Measurements from ENCODE around the gene HCN3. TPM values are rescaled to one million over a fixed set of nuclear protein-coding genes. Genes with fewer than 3 reads are reported as not detected.
A peak's percentile ranks its signal among the peaks of the same experiment; 100 is the strongest.
"Not testable (repeated sequence)": the region's sequence is repeated elsewhere in the genome, so short reads cannot be mapped to it uniquely, and the experiment has no call there.

HCN3 gene
- total RNA-seq (2012; rRNA removed), result 0.25 and 0.44 TPM in 2 replicates

DNA sequence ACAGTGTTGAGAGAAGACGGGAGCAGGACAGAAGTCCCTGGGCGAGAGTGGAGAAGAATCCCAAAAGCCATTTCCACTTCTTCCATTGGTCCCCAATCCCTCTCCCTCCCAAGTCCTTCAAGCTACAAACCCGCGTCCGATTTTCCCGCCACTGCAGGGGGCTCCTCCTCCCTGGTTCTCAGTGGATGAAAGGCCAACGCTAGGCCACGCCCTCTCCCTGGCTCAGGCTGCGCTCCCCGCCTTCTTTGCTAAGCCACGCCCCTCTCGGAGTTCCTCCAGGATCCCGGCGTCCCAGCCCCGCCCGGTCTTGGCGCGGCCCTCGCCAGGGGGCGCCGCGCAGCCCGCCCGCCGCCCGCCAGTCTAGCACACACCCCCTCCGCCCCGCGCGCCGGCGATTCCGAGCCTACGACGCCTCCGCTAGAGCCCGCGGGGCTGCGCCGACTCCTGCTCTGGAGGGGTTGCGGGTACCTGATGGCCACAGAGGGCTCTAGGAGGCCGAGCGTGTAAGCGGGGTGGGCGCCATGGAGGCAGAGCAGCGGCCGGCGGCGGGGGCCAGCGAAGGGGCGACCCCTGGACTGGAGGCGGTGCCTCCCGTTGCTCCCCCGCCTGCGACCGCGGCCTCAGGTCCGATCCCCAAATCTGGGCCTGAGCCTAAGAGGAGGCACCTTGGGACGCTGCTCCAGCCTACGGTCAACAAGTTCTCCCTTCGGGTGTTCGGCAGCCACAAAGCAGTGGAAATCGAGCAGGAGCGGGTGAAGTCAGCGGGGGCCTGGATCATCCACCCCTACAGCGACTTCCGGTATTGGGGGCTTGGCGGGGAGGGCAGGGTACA lies at the start of gene HCN3:
Gene HCN3, plus strand, starts transcription at position 394 of the 832 bp plus-strand sequence. Its CDS starts 128 bp downstream, at position 522.
- H3K27me3 ChIP-seq (ENCODE audit: control insufficient read depth, insufficient read depth, low read length), result no peaks in the 10 kb centered on the region
- peak within 1 kb of the TSS; percentile 72 for H3K9ac ChIP-seq (ENCODE audit: low read depth, low read length)
- H3K4me1 ChIP-seq (ENCODE audit: control insufficient read depth, insufficient read depth, low read length), result peaks cover 20% of the 10 kb centered on the region
- peak within 1 kb of the TSS; percentile 82 for H3K4me3 ChIP-seq (ENCODE audit: low read length)
- H3K9me3 ChIP-seq (replicated peaks; ENCODE audit: low read length), result no peaks in the 10 kb centered on the region
- no peaks in the 10 kb centered on the region for H3K36me3 ChIP-seq (ENCODE audit: insufficient read depth, low read length)
- peak within 1 kb of the TSS; percentile 97 for H3K4me2 ChIP-seq (ENCODE audit: low read length)

- no peaks in the 10 kb centered on the region for H3K27me3 ChIP-seq (ENCODE audit: control insufficient read depth, insufficient read depth, low read length)
- H3K9me3 ChIP-seq (replicated peaks; ENCODE audit: low read length), result no peaks in the 10 kb centered on the region
- peak overlapping the region; percentile 91 for H3K4me2 ChIP-seq (ENCODE audit: low read length)
- peak overlapping the region; percentile 59 for H3K4me3 ChIP-seq (ENCODE audit: low read length)
- H3K9ac ChIP-seq (ENCODE audit: low read depth, low read length), result peak overlapping the region; percentile 70
- no peaks in the 10 kb centered on the region for H3K36me3 ChIP-seq (ENCODE audit: insufficient read depth, low read length)
- peaks cover 31% of the 10 kb centered on the region for H3K4me1 ChIP-seq (ENCODE audit: control insufficient read depth, insufficient read depth, low read length)
Observed at GRCh38 chr1:155228096-155228427, 49.2 kb upstream of the HCN3 start.

GRCh38 chr1:155231302-155231701 lies 46.0 kb upstream of the HCN3 start:
- not testable (repeated sequence) for H3K27me3 ChIP-seq (ENCODE audit: control insufficient read depth, insufficient read depth, low read length); H3K9me3 ChIP-seq (replicated peaks; ENCODE audit: low read length); H3K4me2 ChIP-seq (ENCODE audit: low read length); H3K4me3 ChIP-seq (ENCODE audit: low read length); H3K36me3 ChIP-seq (ENCODE audit: insufficient read depth, low read length); H3K4me1 ChIP-seq (ENCODE audit: control insufficient read depth, insufficient read depth, low read length); H3K9ac ChIP-seq (ENCODE audit: low read depth, low read length)

- not testable (repeated sequence) for H3K9me3 ChIP-seq (replicated peaks; ENCODE audit: low read length); H3K27me3 ChIP-seq (ENCODE audit: control insufficient read depth, insufficient read depth, low read length); H3K9ac ChIP-seq (ENCODE audit: low read depth, low read length)
Observed at GRCh38 chr1:155232001-155232978, 45.0 kb upstream of the HCN3 start.

DNA sequence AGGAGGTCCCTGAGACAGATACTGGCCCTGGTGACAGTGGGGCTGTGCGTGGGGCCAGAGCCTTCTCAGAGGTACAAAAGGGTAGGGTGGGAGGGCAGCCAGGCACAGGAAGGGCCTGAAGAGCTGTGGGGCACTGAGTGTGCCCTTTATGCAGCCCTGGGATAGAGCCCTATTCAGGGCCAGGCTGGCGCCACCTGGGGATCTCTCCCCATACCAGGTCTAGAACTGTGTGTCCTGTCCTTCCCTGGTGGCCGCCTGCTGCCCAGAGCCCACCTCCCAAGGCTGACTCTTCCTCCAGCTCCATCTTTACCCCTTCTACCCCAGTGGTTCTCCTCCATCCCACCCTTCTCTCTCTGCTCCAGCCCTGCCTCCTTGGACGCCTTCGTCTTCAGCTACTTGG lies 43.8 kb upstream of the HCN3 start:
- not testable (repeated sequence) for H3K4me2 ChIP-seq (ENCODE audit: low read length); H3K9ac ChIP-seq (ENCODE audit: low read depth, low read length); H3K27me3 ChIP-seq (ENCODE audit: control insufficient read depth, insufficient read depth, low read length); H3K4me3 ChIP-seq (ENCODE audit: low read length); H3K4me1 ChIP-seq (ENCODE audit: control insufficient read depth, insufficient read depth, low read length); H3K9me3 ChIP-seq (replicated peaks; ENCODE audit: low read length)
- peaks cover 16% of the 10 kb centered on the region for H3K36me3 ChIP-seq (ENCODE audit: insufficient read depth, low read length)

More at GRCh38 chr1:155232001-155232978, 45.0 kb upstream of the HCN3 start:
- Histone ChIP-seq H3K4me1 (ENCODE audit: control insufficient read depth, insufficient read depth, low read length) (peaks cover 14% of the 10 kb centered on the region), H3K36me3 (ENCODE audit: insufficient read depth, low read length) (peaks cover 11% of the 10 kb centered on the region)
- H3K4me3 ChIP-seq (ENCODE audit: low read length); H3K4me2 ChIP-seq (ENCODE audit: low read length): not testable (repeated sequence)

DNA sequence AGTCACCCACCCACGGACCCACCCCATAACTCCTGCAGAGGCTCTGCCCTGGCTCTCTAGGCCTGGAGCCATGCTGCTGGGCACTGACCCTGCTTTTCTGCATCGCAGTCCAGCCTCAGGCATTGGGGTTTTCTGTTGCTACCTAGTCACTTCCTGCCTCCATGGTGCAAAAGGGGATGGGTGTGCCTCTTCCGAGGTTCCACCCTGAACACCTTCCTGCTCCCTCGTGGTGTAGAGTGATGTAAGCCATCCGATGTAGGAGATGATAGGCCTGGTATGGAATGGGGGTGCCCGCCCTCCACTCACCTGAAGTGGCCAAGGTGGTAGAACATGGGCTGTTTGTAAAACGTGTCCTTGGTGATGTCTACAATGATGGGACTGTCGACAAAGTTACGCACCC lies 41.9 kb upstream of the HCN3 start:
- not testable (repeated sequence) for H3K27me3 ChIP-seq (ENCODE audit: control insufficient read depth, insufficient read depth, low read length); H3K9me3 ChIP-seq (replicated peaks; ENCODE audit: low read length); H3K4me3 ChIP-seq (ENCODE audit: low read length); H3K4me2 ChIP-seq (ENCODE audit: low read length); H3K9ac ChIP-seq (ENCODE audit: low read depth, low read length); H3K4me1 ChIP-seq (ENCODE audit: control insufficient read depth, insufficient read depth, low read length)
- peaks cover 19% of the 10 kb centered on the region for H3K36me3 ChIP-seq (ENCODE audit: insufficient read depth, low read length)

DNA sequence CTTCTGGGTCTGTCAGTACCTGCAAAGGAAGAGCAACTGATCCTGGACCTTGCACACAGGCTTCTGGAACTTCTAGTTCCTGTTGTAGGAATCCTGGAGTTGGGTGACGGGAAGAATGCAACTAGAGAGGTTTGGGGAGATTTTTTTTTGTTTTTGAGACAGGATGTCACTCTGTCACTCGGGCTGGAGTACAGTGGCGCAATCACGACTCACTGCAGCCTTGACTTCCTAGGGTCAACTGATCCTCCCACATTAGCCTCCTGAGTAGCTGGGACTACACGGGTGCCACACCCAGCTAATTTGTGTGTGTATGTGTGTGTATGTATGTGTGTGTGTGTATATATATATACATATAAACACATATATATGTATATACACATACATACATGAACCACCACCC lies 40.8 kb upstream of the HCN3 start:
- Histone ChIP-seq H3K4me3 (ENCODE audit: low read length) (no peak overlapping the region), H3K4me2 (ENCODE audit: low read length) (no peak overlapping the region), H3K36me3 (ENCODE audit: insufficient read depth, low read length) (peaks cover 19% of the 10 kb centered on the region), H3K4me1 (ENCODE audit: control insufficient read depth, insufficient read depth, low read length) (peaks cover 12% of the 10 kb centered on the region), H3K9me3 (replicated peaks; ENCODE audit: low read length) (no peaks in the 10 kb centered on the region), H3K9ac (ENCODE audit: low read depth, low read length) (no peak overlapping the region), H3K27me3 (ENCODE audit: control insufficient read depth, insufficient read depth, low read length) (no peaks in the 10 kb centered on the region)

DNA sequence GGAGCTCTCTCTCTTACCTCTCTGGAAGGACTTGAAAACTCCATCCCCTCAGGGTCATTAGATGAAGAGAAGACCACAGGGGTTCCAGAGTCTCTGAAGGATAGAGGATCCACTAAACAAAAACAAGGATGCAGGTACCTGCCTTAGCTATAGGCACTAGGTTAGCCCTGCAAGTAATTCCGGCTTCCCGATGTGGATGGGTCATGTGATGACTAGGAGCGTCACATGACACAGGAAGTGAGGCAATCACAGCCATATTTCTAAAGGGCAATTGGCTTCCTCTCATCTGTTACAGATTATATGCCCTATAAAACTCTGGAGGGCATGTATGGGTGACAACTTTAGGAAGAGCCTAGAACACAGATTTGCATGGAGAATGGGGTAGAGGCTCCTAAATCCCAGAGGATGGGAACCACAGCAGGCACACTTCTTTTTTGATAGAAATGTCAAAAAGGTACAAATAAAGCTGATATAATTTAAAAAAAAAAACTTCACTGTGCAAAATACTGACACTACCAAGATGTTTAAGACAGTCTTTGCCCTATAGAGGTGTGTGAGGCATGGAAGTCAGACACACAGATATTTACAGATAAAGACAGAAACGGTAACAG lies 36.1 kb upstream of the HCN3 start:
- Histone ChIP-seq H3K4me1 (ENCODE audit: control insufficient read depth, insufficient read depth, low read length) (peaks cover 32% of the 10 kb centered on the region), H3K9me3 (replicated peaks; ENCODE audit: low read length) (no peaks in the 10 kb centered on the region), H3K27me3 (ENCODE audit: control insufficient read depth, insufficient read depth, low read length) (no peaks in the 10 kb centered on the region), H3K36me3 (ENCODE audit: insufficient read depth, low read length) (peaks cover 15% of the 10 kb centered on the region), H3K9ac (ENCODE audit: low read depth, low read length) (peak overlapping the region; percentile 61), H3K4me3 (ENCODE audit: low read length) (peak overlapping the region; percentile 70), H3K4me2 (ENCODE audit: low read length) (peak overlapping the region; percentile 76)

DNA sequence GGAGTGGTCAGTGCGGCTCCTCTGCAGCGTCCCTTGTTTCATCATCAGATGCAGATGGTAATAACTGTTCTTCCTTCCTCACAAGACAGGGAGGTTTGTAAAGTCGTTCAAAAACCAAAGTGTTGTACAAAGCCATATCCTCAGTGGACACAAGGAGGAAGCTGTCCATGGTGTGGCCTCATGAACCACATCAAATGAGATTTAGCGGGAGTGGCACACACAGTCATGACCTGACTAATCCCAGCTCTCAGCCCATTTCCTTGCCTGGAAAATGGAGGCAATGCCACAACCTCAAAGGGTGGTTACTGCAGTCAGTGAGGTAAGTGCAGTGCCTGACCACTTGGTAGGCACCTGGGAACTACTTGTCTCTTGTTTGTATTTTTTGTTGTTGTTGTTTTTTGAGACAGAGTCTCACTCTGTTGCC lies 35.4 kb upstream of the HCN3 start:
- Histone ChIP-seq H3K4me1 (ENCODE audit: control insufficient read depth, insufficient read depth, low read length) (peaks cover 26% of the 10 kb centered on the region), H3K4me2 (ENCODE audit: low read length) (no peak overlapping the region), H3K27me3 (ENCODE audit: control insufficient read depth, insufficient read depth, low read length) (no peaks in the 10 kb centered on the region), H3K9ac (ENCODE audit: low read depth, low read length) (no peak overlapping the region), H3K4me3 (ENCODE audit: low read length) (no peak overlapping the region), H3K36me3 (ENCODE audit: insufficient read depth, low read length) (peaks cover 11% of the 10 kb centered on the region), H3K9me3 (replicated peaks; ENCODE audit: low read length) (no peaks in the 10 kb centered on the region)

DNA sequence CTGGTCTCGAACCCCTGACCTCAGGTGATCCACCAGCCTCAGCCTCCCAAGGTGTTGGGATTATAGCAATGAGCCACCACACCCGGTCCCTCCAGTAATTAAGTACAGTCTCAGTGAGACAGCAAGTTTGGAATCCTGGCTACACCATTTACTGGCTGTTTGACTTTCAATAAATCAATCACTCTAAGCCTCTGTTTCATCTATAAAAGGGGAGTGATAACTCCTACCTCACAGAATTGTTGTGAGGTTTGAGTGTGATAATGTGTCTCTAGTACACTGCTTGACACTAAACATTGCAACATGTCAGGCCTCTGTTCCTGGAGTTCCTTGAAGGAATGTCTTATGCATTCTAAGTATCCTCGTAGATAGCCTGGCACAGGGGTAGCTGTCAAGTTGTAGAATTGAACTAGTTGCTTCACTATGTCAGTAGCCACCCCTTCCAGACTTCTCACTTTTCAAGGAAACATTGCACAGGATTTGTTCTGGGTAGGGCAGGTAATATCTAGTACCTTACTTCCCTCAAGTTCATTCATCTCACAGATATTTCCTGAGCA lies 34.4 kb upstream of the HCN3 start:
- Histone ChIP-seq H3K4me1 (ENCODE audit: control insufficient read depth, insufficient read depth, low read length) (peaks cover 23% of the 10 kb centered on the region), H3K4me2 (ENCODE audit: low read length) (peak overlapping the region; percentile 98)

More for the DNA sequence above, 34.4 kb upstream of the HCN3 start:
- peak overlapping the region; percentile 81 for H3K9ac ChIP-seq (ENCODE audit: low read depth, low read length)
- no peaks in the 10 kb centered on the region for H3K27me3 ChIP-seq (ENCODE audit: control insufficient read depth, insufficient read depth, low read length)
- no peaks in the 10 kb centered on the region for H3K9me3 ChIP-seq (replicated peaks; ENCODE audit: low read length)
- H3K4me3 ChIP-seq (ENCODE audit: low read length), result peak overlapping the region; percentile 76
- H3K36me3 ChIP-seq (ENCODE audit: insufficient read depth, low read length), result peaks cover 15% of the 10 kb centered on the region
